ENCODE results near the gene ZNF211. TPM values are rescaled to one million over a fixed set of nuclear protein-coding genes. Genes with fewer than 3 reads are reported as not detected.
A peak's percentile ranks its signal among the peaks of the same experiment; 100 is the strongest.

ZNF211 gene
- total RNA-seq, 1 donor from 2014 or later, result 11.1 TPM

- Histone ChIP-seq H3K36me3 (ENCODE audit: control insufficient read depth, insufficient read depth, low read length) (peaks cover 4% of the 10 kb centered on the region), H3K27me3 (ENCODE audit: control insufficient read depth, insufficient read depth, low read length) (no peaks in the 10 kb centered on the region), H3K4me3 (ENCODE audit: low read depth, low read length) (no peak overlapping the region)
- no peak for TF ChIP-seq CTCF (IDR thresholded peaks at IDR 0.05; ENCODE audit: insufficient read depth, low read length, severe bottlenecking)
- no peak for DNase-seq (ENCODE audit: low read depth)
- FAIRE-seq, result peak; percentile 23
Measured at GRCh38 chr19:57606931-57607330, 26.0 kb upstream of the ZNF211 start.

DNA sequence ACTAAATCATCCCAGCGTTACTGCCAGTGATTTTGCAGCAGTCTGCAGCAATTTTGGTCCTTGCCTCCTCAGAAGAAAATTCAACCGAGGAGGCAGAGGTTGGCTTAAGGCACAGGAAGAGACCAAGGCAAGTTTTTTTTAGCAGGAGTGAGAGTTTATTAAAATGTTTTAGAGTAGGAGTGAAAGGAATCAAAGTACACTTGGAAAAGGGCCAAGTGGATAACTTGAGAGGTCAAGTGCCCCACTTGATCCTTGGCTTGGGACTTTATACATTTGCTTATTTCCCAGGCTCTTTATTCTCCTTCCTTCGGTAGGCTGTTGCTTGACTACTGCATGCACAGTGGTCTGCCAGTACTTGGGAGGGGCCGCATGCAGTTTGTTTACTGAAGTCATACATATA lies 21.9 kb upstream of the ZNF211 start:
- no peak for FAIRE-seq
- TF ChIP-seq CTCF (IDR thresholded peaks at IDR 0.05; ENCODE audit: insufficient read depth, low read length, severe bottlenecking), result no peak
- H3K36me3 ChIP-seq (ENCODE audit: control insufficient read depth, insufficient read depth, low read length), result peaks cover 6% of the 10 kb centered on the region
- DNase-seq (ENCODE audit: low read depth), result no peak
- H3K4me3 ChIP-seq (ENCODE audit: low read depth, low read length), result no peak overlapping the region
- no peaks in the 10 kb centered on the region for H3K27me3 ChIP-seq (ENCODE audit: control insufficient read depth, insufficient read depth, low read length)

DNA sequence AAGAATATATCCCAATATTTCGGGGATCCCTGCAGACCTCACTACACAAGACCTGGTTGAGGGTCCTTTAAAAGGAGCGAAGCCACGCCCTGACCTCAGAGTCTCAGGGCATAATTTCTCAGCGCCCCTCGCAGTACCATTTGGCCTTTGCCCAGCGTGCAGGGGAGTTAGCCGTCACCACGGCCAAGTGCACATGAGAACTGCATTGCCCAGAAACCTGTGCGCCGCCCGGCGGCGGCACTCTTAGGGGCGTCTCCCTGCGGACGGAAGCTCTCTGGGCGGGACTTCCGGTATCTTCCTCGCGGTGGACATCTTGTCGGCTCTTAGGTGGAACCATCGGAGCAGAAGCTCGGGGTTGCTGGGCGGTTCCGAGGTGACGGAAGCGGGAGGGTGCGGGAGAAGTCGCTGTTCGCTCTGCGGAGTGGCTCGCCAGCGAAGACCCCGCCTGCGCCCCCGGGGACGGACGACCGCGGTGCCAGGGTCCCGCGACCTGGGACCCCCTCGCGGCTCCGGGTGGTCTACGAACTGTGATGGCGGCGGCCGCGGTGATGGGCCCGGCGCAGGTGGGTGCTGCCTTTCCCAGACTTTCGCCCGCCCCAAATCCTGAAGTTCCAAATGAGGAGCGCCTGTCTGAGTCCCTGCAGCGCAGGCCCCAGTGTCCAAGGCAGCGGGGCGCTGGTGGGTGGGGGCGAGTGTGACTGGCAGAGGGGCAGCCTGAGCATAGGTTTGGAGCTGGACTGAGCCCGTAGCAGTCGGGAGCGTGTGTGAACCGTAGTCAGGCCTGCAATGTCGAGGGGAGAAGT lies 18.8 kb upstream of the ZNF211 start, which contains the start of gene ZNF134:
Gene ZNF134 (plus strand): TSS at position 302 of the 803 bp plus-strand sequence. CDS start 5,227 bp downstream, outside the sequence.
- DNase-seq (ENCODE audit: low read depth) (peak; percentile 85), FAIRE-seq (no peak)
- no peaks in the 10 kb centered on the region for H3K27me3 ChIP-seq (ENCODE audit: control insufficient read depth, insufficient read depth, low read length)
- H3K36me3 ChIP-seq (ENCODE audit: control insufficient read depth, insufficient read depth, low read length), result peaks cover 21% of the 10 kb centered on the region
- peak within 1 kb of the TSS; percentile 80 for H3K4me3 ChIP-seq (ENCODE audit: low read depth, low read length)
- peak; percentile 56 for TF ChIP-seq CTCF (IDR thresholded peaks at IDR 0.05; ENCODE audit: insufficient read depth, low read length, severe bottlenecking)

- no peak for TF ChIP-seq CTCF (IDR thresholded peaks at IDR 0.05; ENCODE audit: insufficient read depth, low read length, severe bottlenecking)
- Histone ChIP-seq H3K27me3 (ENCODE audit: control insufficient read depth, insufficient read depth, low read length) (no peaks in the 10 kb centered on the region), H3K36me3 (ENCODE audit: control insufficient read depth, insufficient read depth, low read length) (peaks cover 30% of the 10 kb centered on the region), H3K4me3 (ENCODE audit: low read depth, low read length) (no peak overlapping the region)
- no peak for FAIRE-seq
- DNase-seq (ENCODE audit: low read depth), result no peak
Measured at GRCh38 chr19:57615346-57615745, 17.6 kb upstream of the ZNF211 start.

DNA sequence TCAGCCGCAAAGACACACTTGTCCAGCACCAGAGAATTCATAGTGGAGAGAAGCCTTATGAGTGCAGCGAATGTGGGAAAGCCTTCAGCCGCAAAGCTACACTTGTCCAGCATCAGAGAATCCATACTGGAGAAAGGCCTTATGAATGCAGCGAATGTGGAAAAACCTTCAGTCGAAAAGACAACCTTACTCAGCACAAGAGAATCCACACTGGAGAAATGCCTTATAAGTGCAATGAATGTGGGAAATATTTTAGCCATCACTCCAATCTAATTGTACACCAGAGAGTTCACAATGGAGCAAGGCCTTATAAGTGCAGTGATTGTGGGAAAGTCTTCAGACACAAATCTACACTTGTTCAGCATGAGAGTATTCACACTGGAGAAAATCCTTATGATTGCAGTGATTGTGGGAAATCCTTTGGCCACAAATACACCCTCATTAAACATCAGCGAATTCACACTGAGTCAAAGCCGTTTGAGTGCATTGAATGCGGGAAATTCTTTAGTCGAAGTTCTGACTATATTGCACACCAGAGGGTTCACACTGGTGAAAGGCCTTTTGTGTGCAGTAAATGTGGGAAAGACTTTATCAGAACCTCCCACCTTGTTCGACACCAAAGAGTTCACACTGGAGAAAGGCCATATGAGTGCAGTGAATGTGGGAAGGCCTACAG lies 12.2 kb upstream of the ZNF211 start:
- H3K27me3 ChIP-seq (ENCODE audit: control insufficient read depth, insufficient read depth, low read length), result no peaks in the 10 kb centered on the region
- DNase-seq (ENCODE audit: low read depth), result no peak
- no peak for FAIRE-seq
- H3K36me3 ChIP-seq (ENCODE audit: control insufficient read depth, insufficient read depth, low read length), result peaks cover 47% of the 10 kb centered on the region
- no peak overlapping the region for H3K4me3 ChIP-seq (ENCODE audit: low read depth, low read length)
- no peak for TF ChIP-seq CTCF (IDR thresholded peaks at IDR 0.05; ENCODE audit: insufficient read depth, low read length, severe bottlenecking)

All from bronchial epithelial cell (primary cell).